PFSK-1 (cell line): ENCODE data around the gene OSBPL9.

ENCODE experiments used
- FOXP2 ChIP-seq: optimal IDR thresholded peaks from 2 replicates; pipeline ENCODE3; 2011; ENCODE audit warnings: borderline replicate concordance, control low read depth, inconsistent platforms; ENCODE audit not compliant: insufficient read depth; ENCODE audit errors: extremely low read length, extremely low read depth
- POLR2AphosphoS5 ChIP-seq: IDR thresholded peaks from 2 replicates; pipeline ENCODE4 v1.6.1; 2012; ENCODE audit warnings: low read depth, mild to moderate bottlenecking, control low read depth, low read length, moderate library complexity
- REST ChIP-seq, 2 experiments: IDR thresholded peaks; 2 replicates each; pipeline versions ENCODE4 v1.6.1 to v1.8.0; 2011 to 2012; ENCODE audit warnings: low read depth in 2 of 2, low read length in 2 of 2, control low read depth in 1 of 2, inconsistent platforms in 1 of 2, mild to moderate bottlenecking in 1 of 2, moderate library complexity in 1 of 2; ENCODE audit not compliant: insufficient read depth in 1 of 2
- SIN3A ChIP-seq: IDR thresholded peaks from 2 replicates; pipeline ENCODE4 v1.6.1; 2012; ENCODE audit warnings: mild to moderate bottlenecking, low read length, moderate library complexity, borderline replicate concordance; ENCODE audit not compliant: insufficient read depth
- TAF1 ChIP-seq: IDR thresholded peaks from 2 replicates; pipeline ENCODE4 v1.6.1; 2012; ENCODE audit warnings: low read length, control low read depth, borderline replicate concordance; ENCODE audit not compliant: insufficient read depth

GRCh38 chr1:51618715-51619114 lies 1.8 kb downstream of the OSBPL9 start:
- no peak for TF ChIP-seq TAF1
- no peak for TF ChIP-seq POLR2AphosphoS5
- no peak for TF ChIP-seq REST (IDR thresholded peaks at IDR 0.05; ENCODE audit: insufficient read depth in 1 of 2, low read depth in 2 of 2, low read length in 2 of 2)
- no peak for TF ChIP-seq SIN3A
- no peak for TF ChIP-seq FOXP2
